NOMO-1 treated with dmso at 0.1 percent for 144 hours (cell line): Measurements from ENCODE around the gene ZNF341.

Experiments used
- DNase-seq: peaks from one replicate; lab custom pipeline; 2025; ENCODE audit not compliant: unreplicated experiment; lab: John Stamatoyannopoulos, UW

ZNF341 gene

GRCh38 chr20:33839591-33839990, 107.8 kb downstream of the ZNF341 start:
- DNase-seq = no peak

GRCh38 chr20:33840160-33840559, 108.4 kb downstream of the ZNF341 start:
- DNase-seq = no peak

- DNase-seq = no peak
These were observed 109.1 kb downstream of the ZNF341 start for GRCh38 chr20:33840759-33841435.

- no peak for DNase-seq
These were observed 109.6 kb downstream of the ZNF341 start for GRCh38 chr20:33841436-33841799.
